Measurements from ENCODE around the gene SPATA6L. TPM values are rescaled to one million over a fixed set of nuclear protein-coding genes. Genes with fewer than 3 reads are reported as not detected.

SPATA6L gene
- total and polyA plus RNA-seq, 9 of the 15 experiments (the other 6 are each of a cell fraction or from before 2014, with no cell fraction given): 0.03 to 1.00 (median 0.08) TPM; not detected in 4

DNA sequence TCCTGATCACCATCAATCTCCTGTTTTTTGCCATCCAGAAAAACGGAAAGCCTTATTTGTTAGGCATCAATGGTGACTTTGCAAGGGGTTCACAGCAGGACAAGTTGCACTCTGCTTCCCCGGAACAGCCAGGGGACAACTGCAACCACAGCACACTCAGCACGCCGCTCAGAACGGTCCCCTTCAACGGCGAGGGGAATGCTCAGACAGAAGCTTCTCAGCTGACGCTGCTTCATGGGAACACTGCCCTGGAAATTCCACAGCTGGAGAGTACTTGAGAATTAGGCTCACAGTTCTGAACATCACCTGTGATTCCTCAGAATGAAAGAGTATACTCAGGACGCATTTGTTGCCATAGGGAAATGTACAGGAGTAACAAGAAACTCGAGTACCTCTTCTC lies 44.3 kb downstream of the SPATA6L start:
- no peak for TF ChIP-seq CBX8 (IDR thresholded peaks at IDR 0.05; ENCODE audit: borderline replicate concordance, extremely low read depth, low read depth, low read length, poor library complexity, severe bottlenecking)
- 0 out of 2 replicates have a peak, but pooled peaks have one; percentile 40 for TF ChIP-seq RNF2 (IDR thresholded peaks at IDR 0.05)
- no peak for TF ChIP-seq ELF1 (tag; IDR thresholded peaks at IDR 0.05)
- CTCF ChIA-PET (ENCODE audit: low intra/inter-chr PET ratio): interaction anchor here (0.5 kb wide), 1 partner anchor 16 kb away, joined by 3 read pairs; no protein-coding TSS in a partner anchor
- H3K9me3 ChIP-seq (replicated peaks; ENCODE audit: control insufficient read depth, insufficient read depth, low read depth, low read length): no peaks in the 10 kb centered on the region
- H3K4me3 ChIP-seq: no peak overlapping the region
- in situ Hi-C loops (cut with MboI): loop anchor here (25.0 kb wide), 1 partner anchor 815 kb away; the partner anchor contains the start of gene PLGRKT
- no peaks in the 10 kb centered on the region for H3K79me2 ChIP-seq (ENCODE audit: control insufficient read depth, insufficient read depth, low read length)
- H4K20me1 ChIP-seq (replicated peaks; ENCODE audit: control insufficient read depth, insufficient read depth, low read length): no peaks in the 10 kb centered on the region
- DNase-seq (ENCODE audit: extremely low read depth in 1 of 4, low spot score in 3 of 4) (no peak), ATAC-seq (0 out of 3 replicates have a peak, but pooled peaks have one; percentile 37), FAIRE-seq (no peak)
- H3K27me3 ChIP-seq (ENCODE audit: control insufficient read depth in 2 of 2, insufficient read depth in 2 of 2, low read length in 2 of 2): peaks cover 5 to 10% of the 10 kb centered on the region in 2 experiments; a peak in 4 of 5 replicates
- H3K9me1 ChIP-seq (ENCODE audit: control insufficient read depth, insufficient read depth, low read length): no peaks in the 10 kb centered on the region
- H2AFZ ChIP-seq (ENCODE audit: low read depth, low read length): no peak overlapping the region
- WGBS (ENCODE audit: insufficient coverage, low coverage, missing lambda C conversion rate): 1% methylated on average over 9 of the region's 10 CpGs
- no peaks in the 10 kb centered on the region for H3K36me3 ChIP-seq (ENCODE audit: control insufficient read depth, insufficient read depth, low read length)
- BruUV-seq (replicated peaks): no TSS peak
- H3K4me1 ChIP-seq (replicated peaks in 1 of 2; ENCODE audit: control insufficient read depth in 2 of 2, insufficient read depth in 2 of 2, low read length in 2 of 2): no peaks in the 10 kb centered on the region; a peak in 1 of 5 replicates
- POLR2A ChIA-PET: no interaction called here
- H3K27ac ChIP-seq (ENCODE audit: extremely low read depth, low read depth, low read length): no peak overlapping the region
- H3K4me2 ChIP-seq (ENCODE audit: insufficient read depth, low read length): no peak overlapping the region
- peak overlapping the region in 1 of 2 experiments; percentile 7; a peak in 1 of 4 replicates for H3K9ac ChIP-seq (ENCODE audit: insufficient read depth in 1 of 2, low read depth in 2 of 2, low read length in 2 of 2)
- intact Hi-C loops (cut with micrococcal nuclease): loop anchor here (10.0 kb wide), 1 partner anchor 237 kb away; no protein-coding TSS in a partner anchor

- intact Hi-C loops (cut with micrococcal nuclease): loop anchor here (10.0 kb wide), 1 partner anchor 236 kb away; no protein-coding TSS in a partner anchor
- Histone ChIP-seq H3K27me3 (ENCODE audit: control insufficient read depth in 2 of 2, insufficient read depth in 2 of 2, low read length in 2 of 2) (peaks cover 5 to 6% of the 10 kb centered on the region in 2 experiments; a peak in 4 of 5 replicates), H3K4me3 (no peak overlapping the region), H3K79me2 (ENCODE audit: control insufficient read depth, insufficient read depth, low read length) (no peaks in the 10 kb centered on the region), H3K4me1 (replicated peaks in 1 of 2; ENCODE audit: control insufficient read depth in 2 of 2, insufficient read depth in 2 of 2, low read length in 2 of 2) (no peaks in the 10 kb centered on the region; a peak in 1 of 5 replicates), H3K36me3 (ENCODE audit: control insufficient read depth, insufficient read depth, low read length) (no peaks in the 10 kb centered on the region), H3K4me2 (ENCODE audit: insufficient read depth, low read length) (no peak overlapping the region), H3K27ac (ENCODE audit: extremely low read depth, low read depth, low read length) (no peak overlapping the region), H4K20me1 (replicated peaks; ENCODE audit: control insufficient read depth, insufficient read depth, low read length) (no peaks in the 10 kb centered on the region), H2AFZ (ENCODE audit: low read depth, low read length) (no peak overlapping the region), H3K9ac (ENCODE audit: insufficient read depth in 1 of 2, low read depth in 2 of 2, low read length in 2 of 2) (no peak overlapping the region), H3K9me1 (ENCODE audit: control insufficient read depth, insufficient read depth, low read length) (no peaks in the 10 kb centered on the region), H3K9me3 (replicated peaks; ENCODE audit: control insufficient read depth, insufficient read depth, low read depth, low read length) (no peaks in the 10 kb centered on the region)
- FAIRE-seq: no peak
- 7% methylated on average over 2 of the region's 2 CpGs for WGBS (ENCODE audit: insufficient coverage, low coverage, missing lambda C conversion rate)
- ATAC-seq: no peak
- BruUV-seq (replicated peaks): no TSS peak
- in situ Hi-C loops (cut with MboI): loop anchor here (25.0 kb wide), 1 partner anchor 816 kb away; the partner anchor contains the start of gene PLGRKT
- CTCF ChIA-PET (ENCODE audit: low intra/inter-chr PET ratio): no interaction called here
- DNase-seq (ENCODE audit: extremely low read depth in 1 of 4, low spot score in 3 of 4): no peak
- no peak for TF ChIP-seq ESRRA (IDR thresholded peaks at IDR 0.05; ENCODE audit: borderline replicate concordance, low read depth)
- TF ChIP-seq, protein P1, sequence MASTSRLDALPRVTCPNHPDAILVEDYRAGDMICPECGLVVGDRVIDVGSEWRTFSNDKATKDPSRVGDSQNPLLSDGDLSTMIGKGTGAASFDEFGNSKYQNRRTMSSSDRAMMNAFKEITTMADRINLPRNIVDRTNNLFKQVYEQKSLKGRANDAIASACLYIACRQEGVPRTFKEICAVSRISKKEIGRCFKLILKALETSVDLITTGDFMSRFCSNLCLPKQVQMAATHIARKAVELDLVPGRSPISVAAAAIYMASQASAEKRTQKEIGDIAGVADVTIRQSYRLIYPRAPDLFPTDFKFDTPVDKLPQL (IDR thresholded peaks at IDR 0.05; ENCODE audit: extremely low read depth, insufficient read length): no peak
- TF ChIP-seq ZNF143 (CRISPR knock-in tag; IDR thresholded peaks at IDR 0.05): no peak
- no peak for TF ChIP-seq GABPB1 (CRISPR knock-in tag; IDR thresholded peaks at IDR 0.05)
- no peak for TF ChIP-seq CHAMP1 (IDR thresholded peaks at IDR 0.05)
- TF ChIP-seq SIX5 (IDR thresholded peaks at IDR 0.05; ENCODE audit: borderline replicate concordance in 1 of 2, insufficient read depth in 1 of 2, low read depth in 1 of 2, low read length in 2 of 2): no peak
- TF ChIP-seq ZNF384 (IDR thresholded peaks at IDR 0.05; ENCODE audit: low read depth, low read length): no peak
- POLR2A ChIA-PET: no interaction called here
Observed at GRCh38 chr9:4620881-4621555, 45.3 kb downstream of the SPATA6L start.

All from K562 (cell line).